DND-41 (cell line): Measurements from ENCODE around the gene POLD2.

Experiments
- EZH2 ChIP-seq: IDR thresholded peaks from 3 replicates; pipeline ENCODE4 v1.6.1; 2012; ENCODE audit warnings: borderline replicate concordance, low read depth, mild to moderate bottlenecking, moderate library complexity, low read length, inconsistent platforms; ENCODE audit not compliant: severe bottlenecking
- TF ChIP-seq, protein P1 (sequence below): IDR thresholded peaks from 2 replicates; pipeline ENCODE4 v1.5.1; 2012; ENCODE audit warnings: borderline replicate concordance, low read length, moderate library complexity, mild to moderate bottlenecking; ENCODE audit not compliant: poor library complexity, severe bottlenecking; ENCODE audit errors: extremely low read depth

GRCh38 chr7:44172352-44172751 is 49.0 kb upstream of the POLD2 start:
- TF ChIP-seq, protein P1, sequence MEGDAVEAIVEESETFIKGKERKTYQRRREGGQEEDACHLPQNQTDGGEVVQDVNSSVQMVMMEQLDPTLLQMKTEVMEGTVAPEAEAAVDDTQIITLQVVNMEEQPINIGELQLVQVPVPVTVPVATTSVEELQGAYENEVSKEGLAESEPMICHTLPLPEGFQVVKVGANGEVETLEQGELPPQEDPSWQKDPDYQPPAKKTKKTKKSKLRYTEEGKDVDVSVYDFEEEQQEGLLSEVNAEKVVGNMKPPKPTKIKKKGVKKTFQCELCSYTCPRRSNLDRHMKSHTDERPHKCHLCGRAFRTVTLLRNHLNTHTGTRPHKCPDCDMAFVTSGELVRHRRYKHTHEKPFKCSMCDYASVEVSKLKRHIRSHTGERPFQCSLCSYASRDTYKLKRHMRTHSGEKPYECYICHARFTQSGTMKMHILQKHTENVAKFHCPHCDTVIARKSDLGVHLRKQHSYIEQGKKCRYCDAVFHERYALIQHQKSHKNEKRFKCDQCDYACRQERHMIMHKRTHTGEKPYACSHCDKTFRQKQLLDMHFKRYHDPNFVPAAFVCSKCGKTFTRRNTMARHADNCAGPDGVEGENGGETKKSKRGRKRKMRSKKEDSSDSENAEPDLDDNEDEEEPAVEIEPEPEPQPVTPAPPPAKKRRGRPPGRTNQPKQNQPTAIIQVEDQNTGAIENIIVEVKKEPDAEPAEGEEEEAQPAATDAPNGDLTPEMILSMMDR: no peak
- no peak for TF ChIP-seq EZH2
